ENCODE results near the gene SYNE1. TPM values are rescaled to one million over a fixed set of nuclear protein-coding genes. Genes with fewer than 3 reads are reported as not detected.

Gene SYNE1
- total RNA-seq, 6 donors from 2014 or later = 160 to 859 (median 490) TPM

DNA sequence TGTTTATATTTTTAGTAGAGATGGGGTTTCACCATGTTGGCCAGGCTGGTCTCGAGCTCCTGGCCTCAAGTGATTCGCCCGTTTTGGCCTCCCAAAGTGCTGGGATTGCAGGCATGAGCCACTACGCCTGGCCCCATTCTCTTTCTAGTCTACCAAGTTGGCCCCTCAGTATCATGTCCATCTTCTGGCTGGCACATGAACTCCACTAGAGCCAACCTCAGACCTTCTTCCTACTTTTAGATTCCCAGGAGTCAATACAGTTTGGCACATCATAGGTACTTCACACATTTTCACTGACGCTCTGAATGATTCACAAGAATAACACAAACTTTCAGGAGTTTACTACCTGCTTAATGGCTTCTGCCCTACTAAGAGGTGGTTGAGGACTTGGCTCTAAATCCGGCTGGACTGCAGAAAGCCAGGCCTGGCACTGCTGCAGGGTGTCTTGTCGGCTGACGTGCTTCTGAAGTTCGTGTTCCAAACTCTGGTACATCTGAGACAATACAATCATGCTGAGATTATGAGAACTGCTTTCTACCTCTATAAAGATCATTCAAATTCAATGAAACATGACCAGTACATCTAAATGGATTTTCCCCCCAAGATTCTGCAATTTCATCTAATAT, 293.3 kb downstream of the SYNE1 start:
- Histone ChIP-seq H3K36me3 (peaks cover 18 to 91% (median 54%) of the 10 kb centered on the region in 4 donors), H3K27ac (no peak overlapping the region), H3K4me3 (no peak overlapping the region), H3K4me1 (no peaks in the 10 kb centered on the region), H3K9me3 (no peaks in the 10 kb centered on the region), H3K27me3 (no peaks in the 10 kb centered on the region)
- 96% methylated on average over 9 of the region's 9 CpGs for WGBS, 2 donors
- DNase-seq (no peak), ATAC-seq (ENCODE audit: low FRiP score in 2 of 2) (no peak)
- TF ChIP-seq POLR2AphosphoS5 (IDR thresholded peaks at IDR 0.05) (no peak), EP300 (IDR thresholded peaks at IDR 0.05) (no peak), POLR2A (IDR thresholded peaks at IDR 0.05) (no peak)
- TF ChIP-seq, protein P1, sequence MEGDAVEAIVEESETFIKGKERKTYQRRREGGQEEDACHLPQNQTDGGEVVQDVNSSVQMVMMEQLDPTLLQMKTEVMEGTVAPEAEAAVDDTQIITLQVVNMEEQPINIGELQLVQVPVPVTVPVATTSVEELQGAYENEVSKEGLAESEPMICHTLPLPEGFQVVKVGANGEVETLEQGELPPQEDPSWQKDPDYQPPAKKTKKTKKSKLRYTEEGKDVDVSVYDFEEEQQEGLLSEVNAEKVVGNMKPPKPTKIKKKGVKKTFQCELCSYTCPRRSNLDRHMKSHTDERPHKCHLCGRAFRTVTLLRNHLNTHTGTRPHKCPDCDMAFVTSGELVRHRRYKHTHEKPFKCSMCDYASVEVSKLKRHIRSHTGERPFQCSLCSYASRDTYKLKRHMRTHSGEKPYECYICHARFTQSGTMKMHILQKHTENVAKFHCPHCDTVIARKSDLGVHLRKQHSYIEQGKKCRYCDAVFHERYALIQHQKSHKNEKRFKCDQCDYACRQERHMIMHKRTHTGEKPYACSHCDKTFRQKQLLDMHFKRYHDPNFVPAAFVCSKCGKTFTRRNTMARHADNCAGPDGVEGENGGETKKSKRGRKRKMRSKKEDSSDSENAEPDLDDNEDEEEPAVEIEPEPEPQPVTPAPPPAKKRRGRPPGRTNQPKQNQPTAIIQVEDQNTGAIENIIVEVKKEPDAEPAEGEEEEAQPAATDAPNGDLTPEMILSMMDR (IDR thresholded peaks at IDR 0.05) = no peak

DNA sequence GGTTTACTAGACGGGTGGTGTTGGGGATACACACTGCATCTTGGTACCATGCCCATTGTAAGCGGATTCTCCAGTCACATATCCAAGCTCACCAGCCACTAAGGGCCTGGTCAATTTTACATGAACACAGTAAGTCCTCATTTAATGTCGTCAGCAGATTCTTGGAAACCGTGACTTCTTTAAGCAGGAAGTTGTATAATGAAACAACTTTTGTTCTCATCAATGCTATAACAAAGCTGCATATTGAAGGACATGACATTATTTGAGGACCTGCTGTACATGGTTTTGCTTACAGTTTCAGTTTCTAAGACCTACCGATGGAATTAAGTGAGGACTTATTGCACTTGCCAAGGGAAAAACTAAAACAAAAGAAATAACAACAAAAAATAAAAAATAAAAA, 295.6 kb downstream of the SYNE1 start:
- no peak overlapping the region for H3K4me3 ChIP-seq
- peaks cover 23 to 92% (median 62%) of the 10 kb centered on the region in 4 donors for H3K36me3 ChIP-seq
- TF ChIP-seq, protein P1 (IDR thresholded peaks at IDR 0.05) = no peak
- no peak for TF ChIP-seq EP300 (IDR thresholded peaks at IDR 0.05)
- TF ChIP-seq POLR2A (IDR thresholded peaks at IDR 0.05) = no peak
- no peak for TF ChIP-seq POLR2AphosphoS5 (IDR thresholded peaks at IDR 0.05)
- H3K27me3 ChIP-seq = no peaks in the 10 kb centered on the region
- H3K27ac ChIP-seq = no peak overlapping the region
- 71 to 75% methylated on average over 5 of the region's 5 CpGs for WGBS, 2 donors
- no peak for DNase-seq
- H3K4me1 ChIP-seq = no peaks in the 10 kb centered on the region
- H3K9me3 ChIP-seq = no peaks in the 10 kb centered on the region
- no peak for ATAC-seq (ENCODE audit: low FRiP score in 2 of 2)

DNA sequence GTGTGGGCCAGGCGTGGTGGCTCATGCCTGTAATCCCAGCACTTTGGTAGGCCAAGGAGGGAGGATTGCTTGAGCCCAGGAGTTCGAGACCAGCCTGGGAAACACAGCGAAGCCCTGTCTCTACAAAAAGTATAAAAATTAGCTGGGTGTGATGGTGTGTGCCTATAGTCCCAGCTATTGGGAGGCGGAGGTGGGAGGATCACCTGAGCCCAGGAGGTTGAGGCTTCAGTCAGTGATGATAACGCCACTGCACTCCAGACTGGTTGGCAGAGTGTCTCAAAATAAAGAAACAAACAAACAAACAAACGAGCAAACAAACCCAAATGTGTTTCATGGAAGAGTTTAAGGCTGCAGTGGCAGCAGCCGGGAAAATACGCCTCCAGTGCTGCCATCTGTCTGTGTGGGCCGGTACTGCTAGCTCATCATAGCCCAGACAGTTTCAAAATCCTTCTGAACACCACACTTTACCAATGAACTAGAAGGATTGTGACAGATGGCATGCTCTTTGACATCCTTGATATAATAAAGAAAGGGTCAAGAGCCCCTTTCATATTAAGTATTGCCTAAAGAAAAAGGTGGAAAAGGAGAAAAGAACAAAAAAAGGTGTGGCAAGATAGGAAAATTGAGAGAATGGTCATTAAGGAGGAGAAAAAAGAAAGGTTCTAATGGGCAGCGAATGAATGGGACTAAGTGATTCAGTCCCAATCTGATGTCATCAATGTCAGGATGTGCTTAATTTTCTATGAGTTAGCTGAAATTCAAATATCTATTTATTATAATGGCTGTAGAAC, 298.6 kb downstream of the SYNE1 start:
- Histone ChIP-seq H3K27me3 (no peaks in the 10 kb centered on the region), H3K27ac (no peak overlapping the region), H3K4me1 (no peaks in the 10 kb centered on the region), H3K4me3 (no peak overlapping the region), H3K36me3 (peaks cover 24 to 98% (median 60%) of the 10 kb centered on the region in 4 donors), H3K9me3 (no peaks in the 10 kb centered on the region)
- ATAC-seq (ENCODE audit: low FRiP score in 2 of 2) (peak in 1 of 2 donors; percentile 90), DNase-seq (no peak)
- 58 to 62% methylated on average over 10 of the region's 10 CpGs for WGBS, 2 donors
- no peak for TF ChIP-seq EP300 (IDR thresholded peaks at IDR 0.05)
- TF ChIP-seq, protein P1 (IDR thresholded peaks at IDR 0.05) = peak; percentile 54 to 86 (median 72)

DNA sequence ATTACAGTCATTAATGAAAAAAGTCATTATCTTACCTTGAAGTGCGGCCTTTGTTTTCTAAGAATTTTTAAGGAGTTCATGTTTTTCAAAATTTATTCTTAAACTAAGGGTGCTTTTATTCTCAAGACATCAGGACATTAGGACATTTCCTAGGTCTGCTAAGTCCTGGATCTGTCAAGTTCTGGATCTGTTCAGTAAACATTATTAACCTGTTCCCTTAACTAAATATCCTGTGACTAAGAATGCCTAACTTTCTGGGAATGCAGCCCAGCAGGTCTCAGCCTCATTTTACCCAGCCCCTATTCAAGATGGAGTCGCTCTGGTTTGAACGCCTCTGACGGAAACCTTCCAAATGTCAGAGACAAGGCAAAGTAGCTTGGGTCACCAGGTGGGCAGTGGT, 302.6 kb downstream of the SYNE1 start:
- no peak for ATAC-seq (ENCODE audit: low FRiP score in 2 of 2)
- no peak overlapping the region for H3K4me3 ChIP-seq
- H3K36me3 ChIP-seq = peaks cover 20 to 97% (median 66%) of the 10 kb centered on the region in 4 donors
- no peaks in the 10 kb centered on the region for H3K4me1 ChIP-seq
- H3K27ac ChIP-seq = no peak overlapping the region
- no peak for DNase-seq
- TF ChIP-seq POLR2AphosphoS5 (IDR thresholded peaks at IDR 0.05) (no peak), POLR2A (IDR thresholded peaks at IDR 0.05) (no peak), EP300 (IDR thresholded peaks at IDR 0.05) (no peak)
- TF ChIP-seq, protein P1 (IDR thresholded peaks at IDR 0.05) = no peak
- H3K9me3 ChIP-seq = no peaks in the 10 kb centered on the region
- H3K27me3 ChIP-seq = no peaks in the 10 kb centered on the region
- WGBS, 2 donors = 95 to 96% methylated on average over 4 of the region's 4 CpGs

Measured in upper lobe of left lung (tissue), 6 donors.